Kidney (tissue), 14 donors: ENCODE data around the gene USO1. TPM values are rescaled to one million over a fixed set of nuclear protein-coding genes. Genes with fewer than 3 reads are reported as not detected.

Source experiments
- DNase-seq, 5 donors: peaks; one replicate each; pipeline ENCODE4 v3.0.0-alpha.2; 2013 to 2020
- FAIRE-seq: peaks from 2 replicates; lab custom pipeline; 2012; peaks lifted over from hg19 to GRCh38; lab: Jason Lieb, UNC
- H3K27ac ChIP-seq, 2 donors: one replicate each; pipeline ENCODE4 v1.7.0; 2013; ENCODE audit warnings: low read depth in 2 of 2, low read length in 2 of 2, inconsistent platforms in 1 of 2
- H3K27me3 ChIP-seq: one replicate; pipeline ENCODE4 v1.7.1; 2013; ENCODE audit warnings: low read length, inconsistent platforms; ENCODE audit not compliant: control insufficient read depth, insufficient read depth
- H3K36me3 ChIP-seq, 3 donors: one replicate each; pipeline versions ENCODE4 v1.7.0 to v1.7.1; 2013; ENCODE audit warnings: low read length in 3 of 3, control low read depth in 1 of 3, inconsistent platforms in 1 of 3; ENCODE audit not compliant: insufficient read depth in 3 of 3, control insufficient read depth in 2 of 3
- H3K4me1 ChIP-seq, 3 donors: one replicate each; pipeline versions ENCODE4 v1.7.0 to v1.7.1; 2013; ENCODE audit warnings: low read length in 3 of 3, inconsistent platforms in 1 of 3, low read depth in 1 of 3; ENCODE audit not compliant: control insufficient read depth in 2 of 3, insufficient read depth in 2 of 3
- H3K4me3 ChIP-seq, 3 donors: one replicate each; pipeline versions ENCODE4 v1.7.0 to v1.8.1; 2013; ENCODE audit warnings: low read length in 3 of 3, control low read depth in 1 of 3, inconsistent platforms in 1 of 3
- H3K9ac ChIP-seq, 3 donors: one replicate each; pipeline versions ENCODE4 v1.7.0 to v1.7.1; 2013; ENCODE audit warnings: low read length in 3 of 3, control low read depth in 1 of 3, inconsistent platforms in 1 of 3
- H3K9me3 ChIP-seq, 3 donors: one replicate each; pipeline versions ENCODE4 v1.7.0 to v1.7.1; 2013; ENCODE audit warnings: low read length in 3 of 3, control low read depth in 1 of 3, inconsistent platforms in 1 of 3; ENCODE audit not compliant: control insufficient read depth in 2 of 3, insufficient read depth in 1 of 3
- intact Hi-C: fragments of 100-400 bp; cut with DNase I; formaldehyde crosslinking; loops from one replicate; pipeline ENCODE4 v1.11.1; 2022
- polyA plus RNA-seq: library from polyadenylated mRNA; stranded (reverse); fragments of 350-450 nt; fragmentation: Illumina TruSeq; extraction: RNeasy Lipid Tissue Mini Kit (QIAGEN cat#74804); gene quantifications from one replicate; pipeline ENCODE4 v1.2.3, GENCODE V29; 2014; ENCODE audit warnings: low read depth, low replicate concordance; ENCODE audit not compliant: insufficient read depth
- total RNA-seq: library from RNA; stranded (reverse); fragmentation: NEBNext Ultra II Directional; extraction: Animal tissue kit (Norgen Biotek cat#: 25700); gene quantifications from one replicate; pipeline ENCODE4 v1.2.1, GENCODE V29; 2021
- TF ChIP-seq, protein P1 (sequence below): IDR thresholded peaks from 3 replicates; pipeline ENCODE4 v1.5.1; 2012; ENCODE audit warnings: mild to moderate bottlenecking, moderate library complexity, borderline replicate concordance; ENCODE audit not compliant: insufficient read depth; ENCODE audit errors: extremely low read depth
- donor health status: control.
- donor health status: control.
- donor health status: control.
- donor health status: control.
- donor health status: control.
- donor health status: DM: yes; HTN: yes; CAD: no.
- donor health status: Normal renal cell carcinoma (clear cell type).

Gene USO1
- total and polyA plus RNA-seq, 2 donors from 2014 or later = 23.2 to 49.6 TPM

DNA sequence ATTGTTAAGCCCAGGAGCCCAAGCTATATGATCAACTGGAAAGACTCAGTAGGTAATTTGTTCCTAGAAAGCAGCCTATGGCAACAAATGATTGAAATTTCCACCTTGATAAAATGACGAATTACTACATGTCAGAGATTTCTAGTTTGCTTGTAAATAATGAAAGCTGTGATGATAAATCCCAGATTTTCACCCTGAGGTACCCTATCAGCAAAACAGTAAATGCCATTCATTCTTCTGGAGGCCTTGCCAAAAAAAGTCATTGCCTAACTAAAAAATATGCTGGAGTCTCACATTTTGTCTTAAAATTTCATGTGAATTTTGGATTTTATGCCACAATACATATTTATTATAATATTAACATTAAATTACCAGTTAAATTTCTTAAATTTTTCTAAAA is 106.5 kb downstream of the USO1 start:
- H3K9me3 ChIP-seq = no peaks in the 10 kb centered on the region
- DNase-seq = no peak
- no peaks in the 10 kb centered on the region for H3K27me3 ChIP-seq
- TF ChIP-seq, protein P1, sequence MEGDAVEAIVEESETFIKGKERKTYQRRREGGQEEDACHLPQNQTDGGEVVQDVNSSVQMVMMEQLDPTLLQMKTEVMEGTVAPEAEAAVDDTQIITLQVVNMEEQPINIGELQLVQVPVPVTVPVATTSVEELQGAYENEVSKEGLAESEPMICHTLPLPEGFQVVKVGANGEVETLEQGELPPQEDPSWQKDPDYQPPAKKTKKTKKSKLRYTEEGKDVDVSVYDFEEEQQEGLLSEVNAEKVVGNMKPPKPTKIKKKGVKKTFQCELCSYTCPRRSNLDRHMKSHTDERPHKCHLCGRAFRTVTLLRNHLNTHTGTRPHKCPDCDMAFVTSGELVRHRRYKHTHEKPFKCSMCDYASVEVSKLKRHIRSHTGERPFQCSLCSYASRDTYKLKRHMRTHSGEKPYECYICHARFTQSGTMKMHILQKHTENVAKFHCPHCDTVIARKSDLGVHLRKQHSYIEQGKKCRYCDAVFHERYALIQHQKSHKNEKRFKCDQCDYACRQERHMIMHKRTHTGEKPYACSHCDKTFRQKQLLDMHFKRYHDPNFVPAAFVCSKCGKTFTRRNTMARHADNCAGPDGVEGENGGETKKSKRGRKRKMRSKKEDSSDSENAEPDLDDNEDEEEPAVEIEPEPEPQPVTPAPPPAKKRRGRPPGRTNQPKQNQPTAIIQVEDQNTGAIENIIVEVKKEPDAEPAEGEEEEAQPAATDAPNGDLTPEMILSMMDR = no peak
- H3K4me3 ChIP-seq = no peak overlapping the region
- intact Hi-C loops = no loop called here
- no peaks in the 10 kb centered on the region for H3K4me1 ChIP-seq
- no peak overlapping the region for H3K27ac ChIP-seq
- no peaks in the 10 kb centered on the region for H3K36me3 ChIP-seq
- H3K9ac ChIP-seq = no peak overlapping the region
- no peak for FAIRE-seq

- H3K4me3 ChIP-seq = no peak overlapping the region
- no peak overlapping the region for H3K27ac ChIP-seq
- H3K4me1 ChIP-seq = no peaks in the 10 kb centered on the region
- no peak overlapping the region for H3K9ac ChIP-seq
- TF ChIP-seq, protein P1 = no peak
- H3K27me3 ChIP-seq = no peaks in the 10 kb centered on the region
- FAIRE-seq (no peak), DNase-seq (no peak)
- H3K9me3 ChIP-seq = no peaks in the 10 kb centered on the region
- no peaks in the 10 kb centered on the region for H3K36me3 ChIP-seq
- intact Hi-C loops = no loop called here
Measured at GRCh38 chr4:75831856-75832405, 107.6 kb downstream of the USO1 start.

DNA sequence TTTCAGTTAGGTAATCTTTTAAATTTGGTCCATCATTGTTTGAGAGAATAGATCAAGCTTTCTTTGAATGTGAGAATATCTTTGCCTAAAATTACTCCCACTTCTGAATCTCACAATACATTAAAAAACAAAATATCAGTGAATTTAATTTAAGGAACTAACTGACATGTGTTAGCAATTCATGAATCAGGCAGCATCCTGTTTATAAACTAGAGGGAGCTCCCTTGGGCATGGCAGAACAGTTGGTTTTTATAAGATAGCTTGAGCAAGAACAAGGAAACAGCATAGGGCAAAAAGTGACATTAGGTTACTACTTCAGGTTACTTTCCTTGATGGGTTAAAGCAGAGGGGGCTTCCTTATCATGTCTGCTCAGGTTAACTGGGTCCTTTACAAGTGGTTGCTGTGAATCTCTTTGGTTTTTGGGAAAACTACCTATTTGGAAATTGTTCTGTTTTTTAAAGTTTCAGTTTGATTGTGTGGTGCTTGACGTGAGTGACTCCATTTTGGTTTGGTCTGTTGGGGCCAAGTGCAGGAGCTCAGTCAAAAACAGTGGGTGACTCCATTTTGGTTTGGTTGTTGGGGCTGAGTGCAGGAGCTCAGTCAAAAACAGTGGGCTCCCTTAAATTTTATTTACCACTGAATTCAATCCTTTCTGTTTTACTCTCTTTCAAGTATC is 109.9 kb downstream of the USO1 start:
- Histone ChIP-seq H3K4me1 (no peaks in the 10 kb centered on the region), H3K27ac (no peak overlapping the region), H3K9ac (no peak overlapping the region), H3K4me3 (no peak overlapping the region), H3K36me3 (no peaks in the 10 kb centered on the region), H3K9me3 (no peaks in the 10 kb centered on the region), H3K27me3 (no peaks in the 10 kb centered on the region)
- no peak for DNase-seq
- no peak for FAIRE-seq
- TF ChIP-seq, protein P1 = no peak
- intact Hi-C loops = no loop called here
